Body of pancreas (tissue), 4 donors: ENCODE data around the gene NEMF.

Experiments used
- POLR2A ChIP-seq, 3 donors: fragments of 450-650 bp; IDR thresholded peaks; one replicate each; pipeline ENCODE4 v1.6.1; 2016; ENCODE audit warnings: antibody characterized with exemption in 3 of 3, mild to moderate bottlenecking in 2 of 3
- TF ChIP-seq, protein P1 (sequence below), 7 experiments: fragments of 450-650 bp in 4 of 7; fragments of 200-600 bp in 3 of 7; sonication (generic) in 3 of 7; IDR thresholded peaks; one replicate each; pipeline ENCODE4 v1.5.1; 2016 to 2019; ENCODE audit warnings: antibody characterized with exemption in 7 of 7

DNA sequence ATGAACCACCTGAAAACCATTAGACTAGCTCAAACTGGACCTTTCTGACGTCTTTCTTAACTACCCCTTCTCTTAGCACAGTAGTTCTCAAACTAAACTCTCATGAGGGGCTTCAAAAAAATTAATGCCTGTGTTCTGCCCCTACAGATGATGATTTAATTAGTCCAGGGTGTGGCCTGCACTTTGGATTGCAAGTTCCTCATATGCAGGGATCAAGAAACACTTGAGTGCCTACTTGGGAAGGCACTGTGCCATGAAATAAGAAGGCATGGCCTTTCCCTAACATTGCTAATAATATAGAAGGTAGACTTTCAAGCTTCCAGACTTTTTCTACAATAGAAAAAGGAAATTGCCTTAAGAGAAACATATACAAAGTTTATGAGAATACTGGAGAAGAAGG lies 107.4 kb downstream of the NEMF start:
- TF ChIP-seq POLR2A (IDR thresholded peaks at IDR 0.05): no peak
- TF ChIP-seq, protein P1, sequence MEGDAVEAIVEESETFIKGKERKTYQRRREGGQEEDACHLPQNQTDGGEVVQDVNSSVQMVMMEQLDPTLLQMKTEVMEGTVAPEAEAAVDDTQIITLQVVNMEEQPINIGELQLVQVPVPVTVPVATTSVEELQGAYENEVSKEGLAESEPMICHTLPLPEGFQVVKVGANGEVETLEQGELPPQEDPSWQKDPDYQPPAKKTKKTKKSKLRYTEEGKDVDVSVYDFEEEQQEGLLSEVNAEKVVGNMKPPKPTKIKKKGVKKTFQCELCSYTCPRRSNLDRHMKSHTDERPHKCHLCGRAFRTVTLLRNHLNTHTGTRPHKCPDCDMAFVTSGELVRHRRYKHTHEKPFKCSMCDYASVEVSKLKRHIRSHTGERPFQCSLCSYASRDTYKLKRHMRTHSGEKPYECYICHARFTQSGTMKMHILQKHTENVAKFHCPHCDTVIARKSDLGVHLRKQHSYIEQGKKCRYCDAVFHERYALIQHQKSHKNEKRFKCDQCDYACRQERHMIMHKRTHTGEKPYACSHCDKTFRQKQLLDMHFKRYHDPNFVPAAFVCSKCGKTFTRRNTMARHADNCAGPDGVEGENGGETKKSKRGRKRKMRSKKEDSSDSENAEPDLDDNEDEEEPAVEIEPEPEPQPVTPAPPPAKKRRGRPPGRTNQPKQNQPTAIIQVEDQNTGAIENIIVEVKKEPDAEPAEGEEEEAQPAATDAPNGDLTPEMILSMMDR (IDR thresholded peaks at IDR 0.05): no peak
